Adrenal gland (tissue), 12 donors: ENCODE results near the gene USP9Y. TPM values are rescaled to one million over a fixed set of nuclear protein-coding genes. Genes with fewer than 3 reads are reported as not detected.
A peak's percentile ranks its signal among the peaks of the same experiment; 100 is the strongest.

Source experiments
- DNase-seq, 7 donors: peaks; one replicate each; pipeline ENCODE4 v3.0.0-alpha.2; 2019 to 2020
- H3K27ac ChIP-seq, 5 donors: fragments of 200-600 bp; sonication (generic) in 4 of 5; 1 replicate in 3 of 5; 2 replicates in 2 of 5; pipeline versions ENCODE4 v1.5.1 to v1.8.0; 2016 to 2020; ENCODE audit warnings: mild to moderate bottlenecking in 1 of 5
- H3K27me3 ChIP-seq: fragments of 200-600 bp; 2 replicates; pipeline ENCODE4 v1.8.0; 2021
- H3K36me3 ChIP-seq, 2 donors: fragments of 200-600 bp; replicated peaks in 1 of 2; 1 replicate in 1 of 2; 2 replicates in 1 of 2; pipeline versions ENCODE4 v1.5.1 to v1.8.0; 2018 to 2022
- H3K4me1 ChIP-seq, 2 donors: fragments of 200-600 bp; replicated peaks in 1 of 2; 1 replicate in 1 of 2; 2 replicates in 1 of 2; pipeline versions ENCODE4 v1.5.1 to v1.8.0; 2018 to 2021
- H3K4me3 ChIP-seq, 4 donors: fragments of 200-600 bp; sonication (generic) in 3 of 4; one replicate each; pipeline ENCODE4 v1.5.1; 2016 to 2018
- H3K9me3 ChIP-seq, 3 donors: fragments of 200-600 bp; sonication (generic) in 1 of 3; replicated peaks in 1 of 3; 1 replicate in 2 of 3; 2 replicates in 1 of 3; pipeline versions ENCODE4 v1.5.1 to v1.8.0; 2016 to 2021
- POLR2A ChIP-seq, 2 donors: fragments of 450-650 bp; IDR thresholded peaks; one replicate each; pipeline ENCODE4 v1.6.1; 2017; ENCODE audit warnings: antibody characterized with exemption in 2 of 2, mild to moderate bottlenecking in 2 of 2, moderate library complexity in 1 of 2
- WGBS, 4 donors: extraction: QIAGEN DNeasy Blood & Tissue Kit in 2 of 4; methylation state at CpG; one replicate each; pipeline versions ENCODE4 v1.1.5 to v1.1.7; 2013 to 2017; 5-methylcytosine and 5-hydroxymethylcytosine counted together
- intact Hi-C, 2 donors: fragments of 100-400 bp; cut with DNase I; formaldehyde crosslinking; loops; one replicate each; pipeline versions ENCODE4 v1.14.1 to v1.15.0; 2022 to 2023
- polyA plus RNA-seq, 3 donors: library from polyadenylated mRNA; stranded (reverse); fragments of 200-250 nt in 2 of 3; fragments of 350-450 nt in 1 of 3; fragmentation: Illumina TruSeq in 1 of 3; extraction: RNeasy Lipid Tissue Mini Kit (QIAGEN cat#74804) in 1 of 3; gene quantifications; one replicate each; pipeline ENCODE4 v1.2.3, GENCODE V29; 2013 to 2014
- total RNA-seq, 9 donors: library from RNA; depleted of rRNA in 4 of 9; stranded (reverse); fragments of >200 nt in 4 of 9; fragments of 120-200 nt in 1 of 9; fragmentation: NEBNext Ultra II Directional in 1 of 9; extraction: Animal tissue kit (Norgen Biotek cat#: 25700) in 1 of 9; gene quantifications; one replicate each; pipeline versions ENCODE4 v1.1.0 to v1.2.4, GENCODE V29; 2013 to 2023
- TF ChIP-seq, protein P1 (sequence below), 6 experiments: fragments of 450-650 bp in 4 of 6; fragments of 200-600 bp in 2 of 6; sonication (generic) in 1 of 6; IDR thresholded peaks; 1 replicate in 5 of 6; 2 replicates in 1 of 6; pipeline versions ENCODE4 v1.5.1 to v1.8.0; 2016 to 2021; ENCODE audit warnings: antibody characterized with exemption in 6 of 6, mild to moderate bottlenecking in 2 of 6, moderate library complexity in 1 of 6
- donor health status: healthy with polysubstance abuse.
- donor health status: Bipolar disorder and iron deficiency.
- donor health status: DM: yes; HTN: yes; CAD: no.
- donor health status: DM: no; HTN: no; CAD: no.
- donor health status: DM: no; HTN: no; CAD: no.
- donor health status: DM: yes; HTN: yes; CAD: no.

Gene USP9Y
- total and polyA plus RNA-seq, 12 donors, result 0.04 to 49.9 (median 31.6) TPM; not detected in 5

DNA sequence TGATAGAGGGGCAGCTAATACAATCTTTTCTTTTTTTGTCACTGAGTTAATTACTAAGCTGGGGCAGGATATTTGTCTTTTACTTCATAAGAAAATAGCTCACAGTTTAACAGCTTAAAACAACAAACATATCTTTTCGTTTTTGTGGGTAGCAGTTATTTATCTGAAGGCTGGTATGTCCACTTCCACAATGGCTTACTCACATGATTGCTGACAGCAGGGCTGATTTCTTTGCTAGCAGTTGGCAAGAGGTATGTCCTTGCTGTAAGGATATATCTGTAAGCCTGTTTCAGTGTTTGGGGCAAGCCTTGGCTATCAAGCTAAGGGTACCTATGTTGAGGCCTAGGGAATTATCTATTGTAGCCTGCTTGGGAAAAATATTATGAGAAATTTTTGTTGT lies 1.1 kb downstream of the USP9Y start:
- Histone ChIP-seq H3K4me1 (no peaks in the 10 kb centered on the region), H3K9me3 (no peaks in the 10 kb centered on the region), H3K36me3 (no peaks in the 10 kb centered on the region), H3K4me3 (no peak overlapping the region), H3K27ac (no peak overlapping the region), H3K27me3 (no peaks in the 10 kb centered on the region)
- DNase-seq, result peak in 1 of 7 donors; percentile 11
- 30 to 36% methylated on average over 1 of the region's 1 CpG; no CpG with 5 or more reads in 2 of the 4 donors for WGBS, 4 donors
- TF ChIP-seq POLR2A (IDR thresholded peaks at IDR 0.05), result no peak
- TF ChIP-seq, protein P1, sequence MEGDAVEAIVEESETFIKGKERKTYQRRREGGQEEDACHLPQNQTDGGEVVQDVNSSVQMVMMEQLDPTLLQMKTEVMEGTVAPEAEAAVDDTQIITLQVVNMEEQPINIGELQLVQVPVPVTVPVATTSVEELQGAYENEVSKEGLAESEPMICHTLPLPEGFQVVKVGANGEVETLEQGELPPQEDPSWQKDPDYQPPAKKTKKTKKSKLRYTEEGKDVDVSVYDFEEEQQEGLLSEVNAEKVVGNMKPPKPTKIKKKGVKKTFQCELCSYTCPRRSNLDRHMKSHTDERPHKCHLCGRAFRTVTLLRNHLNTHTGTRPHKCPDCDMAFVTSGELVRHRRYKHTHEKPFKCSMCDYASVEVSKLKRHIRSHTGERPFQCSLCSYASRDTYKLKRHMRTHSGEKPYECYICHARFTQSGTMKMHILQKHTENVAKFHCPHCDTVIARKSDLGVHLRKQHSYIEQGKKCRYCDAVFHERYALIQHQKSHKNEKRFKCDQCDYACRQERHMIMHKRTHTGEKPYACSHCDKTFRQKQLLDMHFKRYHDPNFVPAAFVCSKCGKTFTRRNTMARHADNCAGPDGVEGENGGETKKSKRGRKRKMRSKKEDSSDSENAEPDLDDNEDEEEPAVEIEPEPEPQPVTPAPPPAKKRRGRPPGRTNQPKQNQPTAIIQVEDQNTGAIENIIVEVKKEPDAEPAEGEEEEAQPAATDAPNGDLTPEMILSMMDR (IDR thresholded peaks at IDR 0.05), result no peak
- intact Hi-C loops, result no loop called here

- TF ChIP-seq POLR2A (IDR thresholded peaks at IDR 0.05), result no peak
- TF ChIP-seq, protein P1 (IDR thresholded peaks at IDR 0.05), result no peak
- no peak for DNase-seq
- H3K27me3 ChIP-seq, result no peaks in the 10 kb centered on the region
- H3K9me3 ChIP-seq, result no peaks in the 10 kb centered on the region
- intact Hi-C loops, result no loop called here
- H3K36me3 ChIP-seq, result no peaks in the 10 kb centered on the region
- H3K4me3 ChIP-seq, result no peak overlapping the region
- 17 to 23% methylated on average over 2 of the region's 2 CpGs; no CpG with 5 or more reads in 2 of the 4 donors for WGBS, 4 donors
- no peak overlapping the region for H3K27ac ChIP-seq
- no peaks in the 10 kb centered on the region for H3K4me1 ChIP-seq
These were observed 9.4 kb downstream of the USP9Y start for GRCh38 chrY:12710460-12710859.

GRCh38 chrY:12715376-12715775 lies 14.3 kb downstream of the USP9Y start:
- WGBS, 4 donors, result 95 to 96% methylated on average over 6 of the region's 6 CpGs; no CpG with 5 or more reads in 2 of the 4 donors
- TF ChIP-seq POLR2A (IDR thresholded peaks at IDR 0.05), result no peak

DNA sequence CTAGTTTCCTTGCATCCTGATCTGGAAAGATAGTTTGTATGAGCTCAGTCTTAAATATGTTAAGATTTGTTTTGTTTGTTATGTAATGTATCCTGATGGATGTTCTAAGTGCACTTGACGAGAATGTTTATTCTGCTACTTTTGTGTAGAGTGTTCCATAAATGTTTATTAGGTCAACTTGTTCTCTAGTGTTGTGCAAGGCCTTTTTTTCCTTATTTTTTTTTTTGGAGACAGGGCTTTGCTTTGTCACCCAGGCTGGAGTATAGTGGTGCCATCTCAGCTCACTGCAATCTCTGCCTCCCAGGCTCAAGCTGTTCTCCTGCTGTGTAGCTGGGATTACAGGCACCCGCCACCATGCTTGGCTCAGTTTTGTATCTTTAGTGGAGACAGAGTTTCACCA lies 28.7 kb downstream of the USP9Y start:
- no peak for DNase-seq
- Histone ChIP-seq H3K27ac (no peak overlapping the region), H3K4me1 (no peaks in the 10 kb centered on the region), H3K36me3 (no peaks in the 10 kb centered on the region), H3K27me3 (no peaks in the 10 kb centered on the region), H3K4me3 (no peak overlapping the region), H3K9me3 (no peaks in the 10 kb centered on the region)
- TF ChIP-seq POLR2A (IDR thresholded peaks at IDR 0.05), result no peak
- TF ChIP-seq, protein P1 (IDR thresholded peaks at IDR 0.05), result no peak
- WGBS, 4 donors, result 75% methylated on average over 2 of the region's 2 CpGs; no CpG with 5 or more reads in 2 of the 4 donors
- intact Hi-C loops, result loop anchor here in 1 of 2 donors (10.0 kb wide), 1 partner anchor 55 kb away; no protein-coding TSS in a partner anchor

More at GRCh38 chrY:12715376-12715775, 14.3 kb downstream of the USP9Y start:
- no peak for DNase-seq
- H3K9me3 ChIP-seq, result no peaks in the 10 kb centered on the region
- intact Hi-C loops, result no loop called here
- no peaks in the 10 kb centered on the region for H3K27me3 ChIP-seq
- no peak overlapping the region for H3K27ac ChIP-seq
- no peaks in the 10 kb centered on the region for H3K36me3 ChIP-seq
- no peaks in the 10 kb centered on the region for H3K4me1 ChIP-seq
- H3K4me3 ChIP-seq, result no peak overlapping the region

- 58 to 61% methylated on average over 3 of the region's 3 CpGs; no CpG with 5 or more reads in 2 of the 4 donors for WGBS, 4 donors
- Histone ChIP-seq H3K4me1 (no peaks in the 10 kb centered on the region), H3K9me3 (no peaks in the 10 kb centered on the region), H3K27ac (no peak overlapping the region), H3K4me3 (no peak overlapping the region), H3K36me3 (no peaks in the 10 kb centered on the region), H3K27me3 (no peaks in the 10 kb centered on the region)
- peak in 1 of 7 donors; percentile 10 for DNase-seq
- TF ChIP-seq, protein P1 (IDR thresholded peaks at IDR 0.05), result no peak
- no peak for TF ChIP-seq POLR2A (IDR thresholded peaks at IDR 0.05)
- intact Hi-C loops, result loop anchor here in 1 of 2 donors (10.0 kb wide), 1 partner anchor 51 kb away; no protein-coding TSS in a partner anchor
These were observed 32.6 kb downstream of the USP9Y start for GRCh38 chrY:12733625-12734024.
